Osteoblast (primary cell): ENCODE measurements around the gene HMGA1. TPM values are rescaled to one million over a fixed set of nuclear protein-coding genes. Genes with fewer than 3 reads are reported as not detected.

Experiments
- DNase-seq: peaks from one replicate; pipeline ENCODE4 v3.0.0; 2011; ENCODE audit warnings: low spot score, mixed read lengths; ENCODE audit not compliant: insufficient read length; ENCODE audit errors: missing footprints
- H2AFZ ChIP-seq: 2 replicates; pipeline ENCODE4 v1.6.0; 2011; ENCODE audit warnings: mild to moderate bottlenecking, low read length
- H3K27ac ChIP-seq: 2 replicates; pipeline ENCODE4 v1.5.1; 2011; ENCODE audit warnings: mild to moderate bottlenecking, low read depth, low read length, moderate library complexity
- H3K27me3 ChIP-seq: 2 replicates; pipeline ENCODE4 v1.6.0; 2012; ENCODE audit warnings: mild to moderate bottlenecking, control low read depth, inconsistent platforms, low read length, moderate library complexity; ENCODE audit not compliant: insufficient read depth
- H3K36me3 ChIP-seq: 2 replicates; pipeline ENCODE4 v1.5.1; 2011; ENCODE audit warnings: mild to moderate bottlenecking, low read length, control low read depth, moderate library complexity; ENCODE audit not compliant: insufficient read depth
- H3K4me1 ChIP-seq: 2 replicates; pipeline ENCODE4 v1.5.1; 2011; ENCODE audit warnings: mild to moderate bottlenecking, low read length, control low read depth, moderate library complexity; ENCODE audit not compliant: insufficient read depth
- H3K4me2 ChIP-seq: 2 replicates; pipeline ENCODE4 v1.6.0; 2011; ENCODE audit warnings: mild to moderate bottlenecking, low read length; ENCODE audit not compliant: insufficient read depth
- H3K4me3 ChIP-seq: fragments of 200-600 bp; sonication (generic); 3 replicates; pipeline ENCODE4 v1.5.1; 2012; ENCODE audit warnings: mild to moderate bottlenecking, low read length, inconsistent platforms; ENCODE audit not compliant: insufficient read depth
- H3K79me2 ChIP-seq: 2 replicates; pipeline ENCODE4 v1.6.0; 2012; ENCODE audit warnings: mild to moderate bottlenecking, low read length, control low read depth, inconsistent platforms; ENCODE audit not compliant: insufficient read depth
- H3K9me3 ChIP-seq: 2 replicates; pipeline ENCODE4 v1.5.1; 2011; ENCODE audit warnings: low read depth, low read length, control low read depth
- H4K20me1 ChIP-seq: 2 replicates; pipeline ENCODE4 v1.6.0; 2012; ENCODE audit warnings: mild to moderate bottlenecking, low read length, control low read depth; ENCODE audit not compliant: insufficient read depth
- small RNA-seq: library from RNA; depleted of rRNA; stranded (forward); fragments of <200 nt; gene quantifications from one replicate; pipeline ENCODE3, GENCODE V24; 2012
- total RNA-seq: library from RNA; depleted of rRNA; stranded (reverse); fragments of >200 nt; gene quantifications from 2 replicates; pipeline ENCODE4 v1.2.3, GENCODE V29; 2012
- TF ChIP-seq, protein P1 (sequence below): IDR thresholded peaks from 2 replicates; pipeline ENCODE4 v1.5.1; 2011; ENCODE audit warnings: mild to moderate bottlenecking, low read depth, low read length, moderate library complexity; ENCODE audit errors: extremely low read depth

The HMGA1 gene
- total RNA-seq, 1 donor = 59.4 TPM

DNA sequence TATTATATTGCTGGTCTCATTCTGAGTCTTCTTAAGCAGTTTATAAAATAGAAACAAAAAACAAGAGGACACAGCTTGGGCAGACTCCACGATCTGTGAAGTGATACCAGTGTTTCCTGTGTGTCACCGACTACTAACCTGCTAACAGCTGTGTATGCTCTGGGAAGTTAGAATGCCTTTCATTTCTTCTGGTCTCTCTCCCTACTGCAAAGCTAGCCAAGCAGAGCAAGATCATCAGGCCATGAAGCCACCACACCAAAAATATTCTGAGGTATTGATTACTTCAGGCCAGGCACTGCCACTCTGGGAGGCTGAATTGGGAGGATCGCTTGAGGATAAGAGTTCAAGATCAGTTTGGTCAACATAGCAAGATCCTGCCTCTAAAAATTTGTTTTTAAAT is 59.0 kb downstream of the HMGA1 start:
- H3K36me3 ChIP-seq = peaks cover 14% of the 10 kb centered on the region

More for the DNA sequence above, 59.0 kb downstream of the HMGA1 start:
- Histone ChIP-seq H3K4me1 (no peaks in the 10 kb centered on the region), H3K27me3 (no peaks in the 10 kb centered on the region), H2AFZ (no peak overlapping the region), H3K4me2 (no peak overlapping the region), H3K9me3 (no peaks in the 10 kb centered on the region), H3K4me3 (no peak overlapping the region), H4K20me1 (peaks cover 12% of the 10 kb centered on the region), H3K79me2 (peaks cover 18% of the 10 kb centered on the region), H3K27ac (no peak overlapping the region)
- no peak for DNase-seq
- TF ChIP-seq, protein P1, sequence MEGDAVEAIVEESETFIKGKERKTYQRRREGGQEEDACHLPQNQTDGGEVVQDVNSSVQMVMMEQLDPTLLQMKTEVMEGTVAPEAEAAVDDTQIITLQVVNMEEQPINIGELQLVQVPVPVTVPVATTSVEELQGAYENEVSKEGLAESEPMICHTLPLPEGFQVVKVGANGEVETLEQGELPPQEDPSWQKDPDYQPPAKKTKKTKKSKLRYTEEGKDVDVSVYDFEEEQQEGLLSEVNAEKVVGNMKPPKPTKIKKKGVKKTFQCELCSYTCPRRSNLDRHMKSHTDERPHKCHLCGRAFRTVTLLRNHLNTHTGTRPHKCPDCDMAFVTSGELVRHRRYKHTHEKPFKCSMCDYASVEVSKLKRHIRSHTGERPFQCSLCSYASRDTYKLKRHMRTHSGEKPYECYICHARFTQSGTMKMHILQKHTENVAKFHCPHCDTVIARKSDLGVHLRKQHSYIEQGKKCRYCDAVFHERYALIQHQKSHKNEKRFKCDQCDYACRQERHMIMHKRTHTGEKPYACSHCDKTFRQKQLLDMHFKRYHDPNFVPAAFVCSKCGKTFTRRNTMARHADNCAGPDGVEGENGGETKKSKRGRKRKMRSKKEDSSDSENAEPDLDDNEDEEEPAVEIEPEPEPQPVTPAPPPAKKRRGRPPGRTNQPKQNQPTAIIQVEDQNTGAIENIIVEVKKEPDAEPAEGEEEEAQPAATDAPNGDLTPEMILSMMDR = no peak

Small RNA genes lying within 50 kb of the gene (small RNA-seq; reads per million reads assigned to genes)
- not detected for gene MIR6835

Other genes starting within 250 kb of the HMGA1 start
- 0.36 TPM in 1 of 2 replicates, not detected in the other for gene GRM4, start 90.8 kb upstream of the HMGA1 start, total RNA-seq
- gene SMIM29, start 12.1 kb downstream of the HMGA1 start, total RNA-seq = 35.1 and 44.2 TPM in 2 replicates
- gene NUDT3, start 155.8 kb downstream of the HMGA1 start, total RNA-seq = 37.6 and 42.4 TPM in 2 replicates
- gene RPS10, start 189.2 kb downstream of the HMGA1 start, total RNA-seq = 1,993 and 2,228 TPM in 2 replicates
- gene PACSIN1, start 229.2 kb downstream of the HMGA1 start, total RNA-seq = not detected in 2 replicates